ENCODE measurements around the gene FBL. TPM values are rescaled to one million over a fixed set of nuclear protein-coding genes. Genes with fewer than 3 reads are reported as not detected.
"Not testable (repeated sequence)": the region's sequence is repeated elsewhere in the genome, so short reads cannot be mapped to it uniquely, and the experiment has no call there.

The FBL gene
- polyA plus RNA-seq, 1 of the 3 experiments (the other 2 are of a cell fraction), result 371 TPM

DNA sequence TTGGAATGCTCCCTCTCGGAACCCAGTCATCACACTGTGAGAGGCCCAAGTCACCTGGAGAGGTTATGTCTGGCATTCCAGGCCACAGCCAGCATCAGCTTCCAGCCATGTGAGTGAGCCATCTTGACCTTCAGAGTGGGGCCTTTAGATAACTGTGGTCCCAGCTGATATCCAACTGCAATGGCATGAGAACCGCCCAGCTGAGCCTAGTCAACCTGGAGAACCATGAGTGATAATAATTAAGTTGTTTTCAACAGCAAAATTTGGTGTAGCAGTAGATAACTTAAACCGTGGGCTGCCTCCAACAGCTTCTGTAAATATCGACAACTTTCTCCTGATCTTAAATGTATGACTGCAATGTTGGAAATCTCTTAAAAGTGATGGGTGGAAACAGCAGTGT lies 36.8 kb downstream of the FBL start:
- no peaks in the 10 kb centered on the region for H3K9me2 ChIP-seq
- no peak for TF ChIP-seq FOSL2 (IDR thresholded peaks at IDR 0.05; ENCODE audit: borderline replicate concordance, low read depth)
- TF ChIP-seq, protein P1, sequence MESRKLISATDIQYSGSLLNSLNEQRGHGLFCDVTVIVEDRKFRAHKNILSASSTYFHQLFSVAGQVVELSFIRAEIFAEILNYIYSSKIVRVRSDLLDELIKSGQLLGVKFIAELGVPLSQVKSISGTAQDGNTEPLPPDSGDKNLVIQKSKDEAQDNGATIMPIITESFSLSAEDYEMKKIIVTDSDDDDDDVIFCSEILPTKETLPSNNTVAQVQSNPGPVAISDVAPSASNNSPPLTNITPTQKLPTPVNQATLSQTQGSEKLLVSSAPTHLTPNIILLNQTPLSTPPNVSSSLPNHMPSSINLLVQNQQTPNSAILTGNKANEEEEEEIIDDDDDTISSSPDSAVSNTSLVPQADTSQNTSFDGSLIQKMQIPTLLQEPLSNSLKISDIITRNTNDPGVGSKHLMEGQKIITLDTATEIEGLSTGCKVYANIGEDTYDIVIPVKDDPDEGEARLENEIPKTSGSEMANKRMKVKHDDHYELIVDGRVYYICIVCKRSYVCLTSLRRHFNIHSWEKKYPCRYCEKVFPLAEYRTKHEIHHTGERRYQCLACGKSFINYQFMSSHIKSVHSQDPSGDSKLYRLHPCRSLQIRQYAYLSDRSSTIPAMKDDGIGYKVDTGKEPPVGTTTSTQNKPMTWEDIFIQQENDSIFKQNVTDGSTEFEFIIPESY (IDR thresholded peaks at IDR 0.05; ENCODE audit: borderline replicate concordance, low read depth), result no peak
- TF ChIP-seq, protein P2, sequence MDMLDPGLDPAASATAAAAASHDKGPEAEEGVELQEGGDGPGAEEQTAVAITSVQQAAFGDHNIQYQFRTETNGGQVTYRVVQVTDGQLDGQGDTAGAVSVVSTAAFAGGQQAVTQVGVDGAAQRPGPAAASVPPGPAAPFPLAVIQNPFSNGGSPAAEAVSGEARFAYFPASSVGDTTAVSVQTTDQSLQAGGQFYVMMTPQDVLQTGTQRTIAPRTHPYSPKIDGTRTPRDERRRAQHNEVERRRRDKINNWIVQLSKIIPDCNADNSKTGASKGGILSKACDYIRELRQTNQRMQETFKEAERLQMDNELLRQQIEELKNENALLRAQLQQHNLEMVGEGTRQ (IDR thresholded peaks at IDR 0.05; ENCODE audit: borderline replicate concordance, low read depth, low read length), result no peak
- TF ChIP-seq, protein P3, sequence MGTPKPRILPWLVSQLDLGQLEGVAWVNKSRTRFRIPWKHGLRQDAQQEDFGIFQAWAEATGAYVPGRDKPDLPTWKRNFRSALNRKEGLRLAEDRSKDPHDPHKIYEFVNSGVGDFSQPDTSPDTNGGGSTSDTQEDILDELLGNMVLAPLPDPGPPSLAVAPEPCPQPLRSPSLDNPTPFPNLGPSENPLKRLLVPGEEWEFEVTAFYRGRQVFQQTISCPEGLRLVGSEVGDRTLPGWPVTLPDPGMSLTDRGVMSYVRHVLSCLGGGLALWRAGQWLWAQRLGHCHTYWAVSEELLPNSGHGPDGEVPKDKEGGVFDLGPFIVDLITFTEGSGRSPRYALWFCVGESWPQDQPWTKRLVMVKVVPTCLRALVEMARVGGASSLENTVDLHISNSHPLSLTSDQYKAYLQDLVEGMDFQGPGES (IDR thresholded peaks at IDR 0.05; ENCODE audit: low read depth, low read length), result no peak
- no peak for TF ChIP-seq NFIC (IDR thresholded peaks at IDR 0.05; ENCODE audit: borderline replicate concordance)
- TF ChIP-seq JUND (IDR thresholded peaks at IDR 0.05), result no peak
- TF ChIP-seq CHD2 (IDR thresholded peaks at IDR 0.05; ENCODE audit: low read length, partially characterized antibody), result no peak
- TF ChIP-seq RAD21 (IDR thresholded peaks at IDR 0.05; ENCODE audit: low read length), result no peak
- no peak for TF ChIP-seq RXRA (IDR thresholded peaks at IDR 0.05; ENCODE audit: borderline replicate concordance, low read depth)
- TF ChIP-seq FOXJ3 (CRISPR knock-in tag; IDR thresholded peaks at IDR 0.05), result no peak
- CTCF ChIA-PET, result interaction anchor here (1.7 to 2.0 kb wide), 2 partner anchors 17 to 35 kb away, joined by 6 to 9 read pairs; no protein-coding TSS in a partner anchor
- H3K27ac ChIP-seq (ENCODE audit: low read depth in 2 of 2, low read length in 1 of 2), result no peak overlapping the region
- H3K79me2 ChIP-seq (ENCODE audit: insufficient read depth), result no peaks in the 10 kb centered on the region
- no peak overlapping the region for H3K4me3 ChIP-seq (ENCODE audit: low read depth in 2 of 2, low read length in 1 of 2)
- POLR2A ChIA-PET, result no interaction called here
- H3K9me3 ChIP-seq, result no peaks in the 10 kb centered on the region
- no peaks in the 10 kb centered on the region for H3F3A ChIP-seq (replicated peaks; ENCODE audit: insufficient read depth)
- peaks cover under 1% of the 10 kb centered on the region for H3K27me3 ChIP-seq (ENCODE audit: insufficient read depth)
- DNase-seq, result no peak
- H4K20me1 ChIP-seq (ENCODE audit: insufficient read depth), result no peaks in the 10 kb centered on the region
- no peak overlapping the region for H2AFZ ChIP-seq (ENCODE audit: low read depth)
- H3K4me1 ChIP-seq (ENCODE audit: control insufficient read depth in 1 of 2, insufficient read depth in 2 of 2, low read depth in 1 of 2, low read length in 1 of 2), result no peaks in the 10 kb centered on the region
- H3K9ac ChIP-seq, result no peak overlapping the region
- H3K36me3 ChIP-seq (replicated peaks in 1 of 2; ENCODE audit: control insufficient read depth in 1 of 2, insufficient read depth in 2 of 2, low read length in 1 of 2), result no peaks in the 10 kb centered on the region
- H3K4me2 ChIP-seq, result no peak overlapping the region
- 61% methylated on average over 4 of the region's 4 CpGs for WGBS (ENCODE audit: low lambda C conversion rate)

DNA sequence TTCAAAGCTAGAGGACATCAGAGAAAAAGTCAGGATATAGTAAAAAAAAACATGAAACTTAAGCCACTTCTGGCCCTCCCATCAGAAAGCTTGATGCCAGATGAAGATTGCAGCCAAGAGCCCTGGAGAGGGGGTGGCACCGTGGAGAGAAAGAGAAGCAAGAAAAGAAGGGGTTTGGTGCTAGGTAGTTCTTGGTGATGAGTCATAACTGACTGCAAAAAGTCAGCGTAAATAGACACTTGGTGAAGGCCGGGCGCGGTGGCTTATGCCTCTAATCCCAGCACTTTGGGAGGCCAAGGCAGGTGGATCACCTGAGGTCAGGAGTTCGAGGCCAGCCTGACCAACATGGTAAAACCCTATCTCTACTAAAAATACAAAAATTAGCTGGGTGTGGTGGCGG lies 37.5 kb downstream of the FBL start:
- H3K27ac ChIP-seq (ENCODE audit: low read depth in 2 of 2, low read length in 1 of 2); POLR2A ChIA-PET; H3K4me1 ChIP-seq (ENCODE audit: control insufficient read depth in 1 of 2, insufficient read depth in 2 of 2, low read depth in 1 of 2, low read length in 1 of 2); H2AFZ ChIP-seq (ENCODE audit: low read depth); H3K9me3 ChIP-seq; H3K9me2 ChIP-seq; H3K36me3 ChIP-seq (replicated peaks in 1 of 2; ENCODE audit: control insufficient read depth in 1 of 2, insufficient read depth in 2 of 2, low read length in 1 of 2); DNase-seq; H3K9ac ChIP-seq; H3F3A ChIP-seq (replicated peaks; ENCODE audit: insufficient read depth); H3K4me2 ChIP-seq; H3K79me2 ChIP-seq (ENCODE audit: insufficient read depth); H3K27me3 ChIP-seq (ENCODE audit: insufficient read depth); H4K20me1 ChIP-seq (ENCODE audit: insufficient read depth); H3K4me3 ChIP-seq (ENCODE audit: low read depth in 2 of 2, low read length in 1 of 2): not testable (repeated sequence)
- 42% methylated on average over 7 of the region's 7 CpGs for WGBS (ENCODE audit: low lambda C conversion rate)
- CTCF ChIA-PET, result interaction anchor here (0.6 to 2.0 kb wide), 3 partner anchors 16 to 1576 kb away, joined by 3 to 9 read pairs (median 6); no protein-coding TSS in a partner anchor
